ENCODE results near the gene E2F8.
"Not testable (repeated sequence)": the region's sequence is repeated elsewhere in the genome, so short reads cannot be mapped to it uniquely, and the experiment has no call there.

E2F8 gene

GRCh38 chr11:19279451-19279850 is 38.7 kb upstream of the E2F8 start:
- TF ChIP-seq SPI1 (IDR thresholded peaks at IDR 0.05; ENCODE audit: low read depth, low read length): no peak
- no peak for TF ChIP-seq POLR2A (IDR thresholded peaks at IDR 0.05; ENCODE audit: low read depth, low read length)
- TF ChIP-seq POU2F2 (IDR thresholded peaks at IDR 0.05; ENCODE audit: low read depth, low read length): no peak
- TF ChIP-seq PAX5 (IDR thresholded peaks at IDR 0.05; ENCODE audit: insufficient read depth, low read length, severe bottlenecking): no peak
- TF ChIP-seq TAF1 (IDR thresholded peaks at IDR 0.05; ENCODE audit: low read depth, low read length): no peak
- TF ChIP-seq POLR2AphosphoS5 (IDR thresholded peaks at IDR 0.05; ENCODE audit: low read depth, low read length): no peak
- no peak for DNase-seq (ENCODE audit: insufficient read length, low spot score)
- peak; percentile 47 for FAIRE-seq

GRCh38 chr11:19276859-19277808 is 36.4 kb upstream of the E2F8 start:
- DNase-seq (ENCODE audit: insufficient read length, low spot score) (no peak), FAIRE-seq (no peak)
- TF ChIP-seq POU2F2 (IDR thresholded peaks at IDR 0.05; ENCODE audit: low read depth, low read length): no peak
- no peak for TF ChIP-seq POLR2A (IDR thresholded peaks at IDR 0.05; ENCODE audit: low read depth, low read length)
- TF ChIP-seq SPI1 (IDR thresholded peaks at IDR 0.05; ENCODE audit: low read depth, low read length): no peak
- TF ChIP-seq POLR2AphosphoS5 (IDR thresholded peaks at IDR 0.05; ENCODE audit: low read depth, low read length): no peak
- no peak for TF ChIP-seq TAF1 (IDR thresholded peaks at IDR 0.05; ENCODE audit: low read depth, low read length)
- TF ChIP-seq PAX5 (IDR thresholded peaks at IDR 0.05; ENCODE audit: insufficient read depth, low read length, severe bottlenecking): no peak

GRCh38 chr11:19275496-19275895 is 34.8 kb upstream of the E2F8 start:
- FAIRE-seq: no peak
- DNase-seq (ENCODE audit: insufficient read length, low spot score): no peak
- TF ChIP-seq POU2F2 (IDR thresholded peaks at IDR 0.05; ENCODE audit: low read depth, low read length) (no peak), PAX5 (IDR thresholded peaks at IDR 0.05; ENCODE audit: insufficient read depth, low read length, severe bottlenecking) (no peak), POLR2AphosphoS5 (IDR thresholded peaks at IDR 0.05; ENCODE audit: low read depth, low read length) (no peak), SPI1 (IDR thresholded peaks at IDR 0.05; ENCODE audit: low read depth, low read length) (no peak), TAF1 (IDR thresholded peaks at IDR 0.05; ENCODE audit: low read depth, low read length) (no peak), POLR2A (IDR thresholded peaks at IDR 0.05; ENCODE audit: low read depth, low read length) (no peak)

- DNase-seq (ENCODE audit: insufficient read length, low spot score): not testable (repeated sequence)
Measured at GRCh38 chr11:19273219-19273618, 32.5 kb upstream of the E2F8 start.

GRCh38 chr11:19268909-19269308 is 28.2 kb upstream of the E2F8 start:
- no peak for FAIRE-seq
- TF ChIP-seq SPI1 (IDR thresholded peaks at IDR 0.05; ENCODE audit: low read depth, low read length) (no peak), PAX5 (IDR thresholded peaks at IDR 0.05; ENCODE audit: insufficient read depth, low read length, severe bottlenecking) (no peak), POU2F2 (IDR thresholded peaks at IDR 0.05; ENCODE audit: low read depth, low read length) (no peak), TAF1 (IDR thresholded peaks at IDR 0.05; ENCODE audit: low read depth, low read length) (no peak), POLR2AphosphoS5 (IDR thresholded peaks at IDR 0.05; ENCODE audit: low read depth, low read length) (no peak), POLR2A (IDR thresholded peaks at IDR 0.05; ENCODE audit: low read depth, low read length) (no peak)
- DNase-seq (ENCODE audit: insufficient read length, low spot score): no peak

More at GRCh38 chr11:19273219-19273618, 32.5 kb upstream of the E2F8 start:
- FAIRE-seq: not testable (repeated sequence)

- DNase-seq (ENCODE audit: insufficient read length, low spot score) (no peak), FAIRE-seq (no peak)
- TF ChIP-seq POLR2AphosphoS5 (IDR thresholded peaks at IDR 0.05; ENCODE audit: low read depth, low read length) (no peak), POLR2A (IDR thresholded peaks at IDR 0.05; ENCODE audit: low read depth, low read length) (no peak), TAF1 (IDR thresholded peaks at IDR 0.05; ENCODE audit: low read depth, low read length) (no peak), PAX5 (IDR thresholded peaks at IDR 0.05; ENCODE audit: insufficient read depth, low read length, severe bottlenecking) (no peak), SPI1 (IDR thresholded peaks at IDR 0.05; ENCODE audit: low read depth, low read length) (no peak), POU2F2 (IDR thresholded peaks at IDR 0.05; ENCODE audit: low read depth, low read length) (no peak)
Measured at GRCh38 chr11:19267567-19267966, 26.8 kb upstream of the E2F8 start.

- TF ChIP-seq POLR2AphosphoS5 (IDR thresholded peaks at IDR 0.05; ENCODE audit: low read depth, low read length) (no peak), POLR2A (IDR thresholded peaks at IDR 0.05; ENCODE audit: low read depth, low read length) (no peak), SPI1 (IDR thresholded peaks at IDR 0.05; ENCODE audit: low read depth, low read length) (no peak), TAF1 (IDR thresholded peaks at IDR 0.05; ENCODE audit: low read depth, low read length) (no peak), PAX5 (IDR thresholded peaks at IDR 0.05; ENCODE audit: insufficient read depth, low read length, severe bottlenecking) (no peak), POU2F2 (IDR thresholded peaks at IDR 0.05; ENCODE audit: low read depth, low read length) (no peak)
- DNase-seq (ENCODE audit: insufficient read length, low spot score) (no peak), FAIRE-seq (no peak)
Measured at GRCh38 chr11:19263333-19263732, 22.6 kb upstream of the E2F8 start.

GRCh38 chr11:19259487-19260345 is 19.0 kb upstream of the E2F8 start:
- FAIRE-seq (peak; percentile 41), DNase-seq (ENCODE audit: insufficient read length, low spot score) (no peak)
- TF ChIP-seq TAF1 (IDR thresholded peaks at IDR 0.05; ENCODE audit: low read depth, low read length): no peak
- TF ChIP-seq POU2F2 (IDR thresholded peaks at IDR 0.05; ENCODE audit: low read depth, low read length): no peak
- no peak for TF ChIP-seq PAX5 (IDR thresholded peaks at IDR 0.05; ENCODE audit: insufficient read depth, low read length, severe bottlenecking)
- TF ChIP-seq POLR2AphosphoS5 (IDR thresholded peaks at IDR 0.05; ENCODE audit: low read depth, low read length): no peak
- no peak for TF ChIP-seq SPI1 (IDR thresholded peaks at IDR 0.05; ENCODE audit: low read depth, low read length)
- no peak for TF ChIP-seq POLR2A (IDR thresholded peaks at IDR 0.05; ENCODE audit: low read depth, low read length)

GRCh38 chr11:19258641-19259230 is 18.0 kb upstream of the E2F8 start:
- DNase-seq (ENCODE audit: insufficient read length, low spot score): no peak
- no peak for TF ChIP-seq POLR2A (IDR thresholded peaks at IDR 0.05; ENCODE audit: low read depth, low read length)
- no peak for FAIRE-seq

GRCh38 chr11:19254441-19254840 is 13.7 kb upstream of the E2F8 start:
- not testable (repeated sequence) for DNase-seq (ENCODE audit: insufficient read length, low spot score); FAIRE-seq

All from GM12891 (cell line).